Loucy (cell line): ENCODE results near the gene MIB1.

ENCODE experiments used
- H2AFZ ChIP-seq: fragments of 200-600 bp; sonication (generic); 2 replicates; pipeline ENCODE4 v1.6.0; 2016; ENCODE audit warnings: antibody characterized with exemption, mild to moderate bottlenecking, low read length, moderate library complexity
- H3F3A ChIP-seq: fragments of 200-600 bp; 2 replicates; pipeline ENCODE4 v1.6.0; 2016; ENCODE audit warnings: antibody characterized with exemption, low read depth, mild to moderate bottlenecking
- H3K27me3 ChIP-seq: fragments of 200-600 bp; sonication (generic); 2 replicates; pipeline ENCODE4 v1.6.1; 2014; ENCODE audit warnings: low read length, mild to moderate bottlenecking; ENCODE audit not compliant: insufficient read depth, poor library complexity, severe bottlenecking
- H3K36me3 ChIP-seq: fragments of 200-600 bp; sonication (generic); 2 replicates; pipeline ENCODE4 v1.6.1; 2016; ENCODE audit warnings: low read length; ENCODE audit not compliant: insufficient read depth
- H3K4me1 ChIP-seq: fragments of 200-600 bp; sonication (generic); 2 replicates; pipeline ENCODE4 v1.5.1; 2014; ENCODE audit warnings: low read length, mild to moderate bottlenecking; ENCODE audit not compliant: insufficient read depth, poor library complexity, severe bottlenecking
- H3K4me2 ChIP-seq: fragments of 200-600 bp; sonication (generic); 2 replicates; pipeline ENCODE4 v1.6.0; 2014; ENCODE audit warnings: antibody characterized with exemption, low read length, low read depth, mild to moderate bottlenecking; ENCODE audit not compliant: poor library complexity, severe bottlenecking
- H3K4me3 ChIP-seq: fragments of 200-600 bp; sonication (generic); 2 replicates; pipeline ENCODE4 v1.5.1; 2014; ENCODE audit warnings: low read length, mild to moderate bottlenecking, mixed read lengths; ENCODE audit not compliant: poor library complexity, severe bottlenecking
- H3K79me2 ChIP-seq: fragments of 200-600 bp; sonication (generic); 2 replicates; pipeline ENCODE4 v1.6.1; 2014; ENCODE audit warnings: low read length; ENCODE audit not compliant: insufficient read depth
- H3K9ac ChIP-seq: fragments of 200-600 bp; sonication (generic); 2 replicates; pipeline ENCODE4 v1.6.0; 2014; ENCODE audit warnings: mild to moderate bottlenecking, low read depth, low read length, moderate library complexity; ENCODE audit not compliant: poor library complexity, severe bottlenecking
- H3K9me2 ChIP-seq: fragments of 200-600 bp; sonication (generic); replicated peaks from 2 replicates; pipeline ENCODE4 v1.6.1; 2016; ENCODE audit warnings: low read depth, low read length, mixed read lengths
- H3K9me3 ChIP-seq: fragments of 200-600 bp; sonication (generic); 2 replicates; pipeline ENCODE4 v1.6.1; 2014; ENCODE audit warnings: mild to moderate bottlenecking, antibody characterized with exemption, low read length, low read depth; ENCODE audit not compliant: insufficient read depth
- H4K20me1 ChIP-seq: fragments of 200-600 bp; sonication (generic); 2 replicates; pipeline ENCODE4 v1.6.0; 2014; ENCODE audit warnings: antibody characterized with exemption, low read length, mild to moderate bottlenecking; ENCODE audit not compliant: insufficient read depth, poor library complexity, severe bottlenecking
- CTCF ChIP-seq: fragments of 200-600 bp; sonication (generic); conservative IDR thresholded peaks from 2 replicates; pipeline ENCODE4 v1.5.1; 2014; ENCODE audit warnings: mild to moderate bottlenecking, antibody characterized with exemption, low read length
- EZH2phosphoT487 ChIP-seq: fragments of 200-600 bp; IDR thresholded peaks from 2 replicates; pipeline ENCODE4 v1.6.1; 2018; ENCODE audit warnings: antibody characterized with exemption, mild to moderate bottlenecking, moderate library complexity, borderline replicate concordance

MIB1 gene

GRCh38 chr18:21857871-21858270 lies 117.3 kb downstream of the MIB1 start:
- no peak overlapping the region for H3K4me2 ChIP-seq

GRCh38 chr18:21858544-21858943 lies 118.0 kb downstream of the MIB1 start:
- no peak overlapping the region for H3K4me2 ChIP-seq
- H3K4me1 ChIP-seq: no peaks in the 10 kb centered on the region
- no peaks in the 10 kb centered on the region for H3K79me2 ChIP-seq
- H3K9me2 ChIP-seq: no peaks in the 10 kb centered on the region
- H3F3A ChIP-seq: no peaks in the 10 kb centered on the region
- H3K4me3 ChIP-seq: no peak overlapping the region
- TF ChIP-seq CTCF (no peak), EZH2phosphoT487 (no peak)
- H3K9me3 ChIP-seq: no peaks in the 10 kb centered on the region
- peaks cover 64% of the 10 kb centered on the region; the same call in 1 of the 2 replicates for H3K36me3 ChIP-seq
- H2AFZ ChIP-seq: no peak overlapping the region
- no peaks in the 10 kb centered on the region for H4K20me1 ChIP-seq
- H3K27me3 ChIP-seq: no peaks in the 10 kb centered on the region
- H3K9ac ChIP-seq: no peak overlapping the region

More at GRCh38 chr18:21857871-21858270, 117.3 kb downstream of the MIB1 start:
- Histone ChIP-seq H3F3A (no peaks in the 10 kb centered on the region), H3K79me2 (no peaks in the 10 kb centered on the region), H3K9me2 (no peaks in the 10 kb centered on the region), H3K9ac (no peak overlapping the region), H2AFZ (no peak overlapping the region), H3K9me3 (no peaks in the 10 kb centered on the region), H3K36me3 (peaks cover 57% of the 10 kb centered on the region; the same call in 1 of the 2 replicates), H3K4me1 (no peaks in the 10 kb centered on the region), H3K27me3 (no peaks in the 10 kb centered on the region), H3K4me3 (no peak overlapping the region), H4K20me1 (no peaks in the 10 kb centered on the region)
- no peak for TF ChIP-seq CTCF
- no peak for TF ChIP-seq EZH2phosphoT487

GRCh38 chr18:21864386-21864785 lies 123.8 kb downstream of the MIB1 start:
- Histone ChIP-seq H3K9ac (no peak overlapping the region), H3K9me3 (no peaks in the 10 kb centered on the region), H4K20me1 (no peaks in the 10 kb centered on the region), H3K9me2 (no peaks in the 10 kb centered on the region), H2AFZ (no peak overlapping the region), H3K4me3 (no peak overlapping the region), H3K4me2 (no peak overlapping the region), H3K4me1 (no peaks in the 10 kb centered on the region), H3K27me3 (no peaks in the 10 kb centered on the region), H3K79me2 (no peaks in the 10 kb centered on the region), H3K36me3 (peaks cover 39% of the 10 kb centered on the region; the same call in 1 of the 2 replicates), H3F3A (no peaks in the 10 kb centered on the region)
- TF ChIP-seq CTCF (no peak), EZH2phosphoT487 (no peak)
